HT-29 (cell line): ENCODE data around the gene PDYN. TPM values are rescaled to one million over a fixed set of nuclear protein-coding genes. Genes with fewer than 3 reads are reported as not detected.
A peak's percentile ranks its signal among the peaks of the same experiment; 100 is the strongest.
"Not testable (repeated sequence)": the region's sequence is repeated elsewhere in the genome, so short reads cannot be mapped to it uniquely, and the experiment has no call there.

ENCODE experiments used
- DNase-seq: peaks from one replicate; pipeline ENCODE4 v3.0.0-alpha.2; 2015; ENCODE audit warnings: low spot score
- total RNA-seq: library from RNA; depleted of rRNA; stranded (reverse); fragments of >200 nt; shearing (Covaris generic); gene quantifications from 2 replicates; pipeline ENCODE4 v1.2.3, GENCODE V29; 2014; rRNA removed

The PDYN gene
- total RNA-seq, result not detected in 2 replicates

DNA sequence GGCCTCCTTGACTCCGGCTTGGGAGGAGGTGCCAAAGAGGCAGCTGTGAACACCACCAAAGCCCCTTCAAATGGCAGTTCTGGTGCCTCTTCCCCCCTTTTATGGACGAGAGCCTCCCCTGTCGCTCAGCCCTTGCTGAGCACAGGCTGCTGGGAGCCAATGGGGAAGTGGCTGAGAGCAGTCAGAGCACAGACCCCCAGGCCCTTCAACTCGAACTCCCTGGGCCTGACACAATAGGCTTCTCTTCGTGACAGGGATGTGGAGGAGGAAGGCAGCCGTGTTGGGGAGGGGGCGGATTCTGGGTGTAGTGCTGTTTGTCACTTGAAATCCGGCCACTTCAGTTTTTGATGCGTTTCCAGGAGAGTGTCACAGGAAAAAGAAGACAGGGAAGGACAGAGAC is at the start of gene PDYN:
Gene PDYN, minus strand, starts transcription at position 73 of the 400 bp plus-strand sequence. CDS start 10,974 bp downstream, outside the sequence.
- no peak for DNase-seq

DNA sequence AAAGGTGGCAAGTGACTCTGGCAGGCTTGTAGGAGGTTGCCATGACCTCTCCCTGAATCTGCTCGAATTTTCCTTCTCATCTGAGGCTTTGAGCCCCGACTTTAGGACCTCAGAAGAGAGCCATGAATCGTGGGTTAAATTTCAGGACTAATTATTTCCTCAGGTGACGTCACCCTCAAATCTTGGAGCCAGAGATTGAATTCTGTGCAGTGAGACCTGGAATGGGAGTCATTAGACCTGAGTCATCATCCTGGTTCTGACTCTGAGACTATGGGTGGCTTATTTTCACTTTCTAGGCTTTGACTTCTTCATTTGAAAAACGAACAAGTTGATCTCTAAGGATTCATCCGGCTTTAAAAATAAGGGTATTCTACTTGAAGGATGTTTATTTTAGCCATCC is 48.5 kb upstream of the PDYN start:
- DNase-seq, result no peak

DNA sequence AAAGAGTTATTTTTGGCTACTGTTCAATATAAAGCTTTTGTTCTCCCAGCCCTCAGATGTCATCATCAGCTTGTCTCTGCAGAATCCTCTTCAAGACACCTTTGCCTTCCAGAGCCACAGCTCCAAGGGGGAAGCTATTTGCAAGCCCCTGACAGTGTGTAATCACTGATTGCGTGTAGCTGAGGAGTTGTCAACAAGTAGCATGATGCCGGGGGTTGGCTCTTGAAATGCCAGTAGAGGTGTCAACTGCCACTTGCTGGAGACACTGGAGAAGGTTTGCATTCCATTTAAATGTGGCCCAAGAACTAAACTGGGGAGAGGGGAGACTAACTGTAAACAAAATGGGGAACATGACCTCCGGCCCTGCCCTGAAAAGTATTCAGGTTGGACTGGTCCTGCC is 44.3 kb upstream of the PDYN start:
- DNase-seq, result no peak

DNA sequence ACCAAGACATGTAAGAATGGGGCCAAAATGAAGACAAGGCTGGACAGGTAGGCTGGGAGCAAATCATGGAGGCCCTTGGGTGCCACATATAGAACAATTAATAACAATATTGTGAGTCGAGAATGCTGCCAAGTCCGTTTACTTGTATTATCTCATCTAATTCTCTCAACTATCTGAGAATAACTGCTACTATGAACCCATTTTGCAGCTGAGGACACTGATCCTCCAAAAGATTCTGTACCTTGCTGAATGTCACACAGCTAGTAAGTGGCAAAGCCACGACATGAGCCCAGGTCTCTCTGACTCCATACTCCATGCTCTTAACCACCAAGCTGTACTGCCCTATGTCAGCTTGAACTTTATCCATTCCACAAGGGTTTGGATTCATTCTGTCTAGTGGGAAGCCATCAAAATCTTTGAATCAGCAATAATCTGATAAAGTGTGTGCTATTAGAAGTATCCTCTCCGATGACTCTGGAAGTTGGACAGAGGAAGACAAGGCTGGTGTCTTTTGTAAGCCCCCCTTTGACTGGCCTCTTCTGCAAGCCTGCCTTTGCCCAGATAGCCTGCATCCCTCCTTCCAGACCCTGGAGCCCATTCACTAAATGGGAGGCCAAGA is 43.5 kb upstream of the PDYN start:
- DNase-seq, result no peak

DNA sequence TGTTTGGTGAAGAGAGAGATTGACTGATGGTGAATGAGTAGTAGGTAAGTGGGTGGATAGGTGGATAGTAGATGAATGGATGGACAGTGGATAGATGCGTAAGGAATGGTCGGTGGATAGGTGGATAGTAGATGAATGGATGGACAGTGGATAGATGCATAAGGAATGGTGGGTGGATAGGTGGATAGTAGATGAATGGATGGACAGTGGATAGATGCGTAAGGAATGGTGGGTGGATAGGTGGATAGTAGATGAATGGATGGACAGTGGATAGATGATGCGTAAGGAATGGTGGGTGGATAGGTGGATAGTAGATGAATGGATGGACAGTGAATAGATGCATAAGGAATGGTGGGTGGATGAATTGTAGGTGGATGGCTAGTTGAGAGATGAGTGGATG is 42.5 kb upstream of the PDYN start:
- not testable (repeated sequence) for DNase-seq

DNA sequence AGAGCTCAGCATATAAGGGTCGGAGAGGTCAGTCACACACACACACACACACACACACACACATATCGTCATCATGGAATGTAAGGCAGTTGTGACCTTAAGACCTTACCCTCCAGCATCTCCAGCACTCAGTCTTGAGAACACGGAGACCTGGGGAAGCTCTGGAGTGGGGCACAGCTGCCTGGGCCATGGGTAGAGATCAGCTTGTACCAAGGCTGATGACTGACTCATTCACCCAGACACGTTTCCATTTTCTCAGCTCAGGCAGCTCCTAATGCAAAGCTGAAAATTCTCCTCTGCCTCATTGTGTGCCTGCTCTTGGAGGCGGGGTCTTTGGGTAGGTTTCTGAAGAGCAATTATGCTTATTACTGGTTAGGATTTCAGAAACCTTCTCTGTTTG is 38.3 kb upstream of the PDYN start:
- DNase-seq, result no peak

DNA sequence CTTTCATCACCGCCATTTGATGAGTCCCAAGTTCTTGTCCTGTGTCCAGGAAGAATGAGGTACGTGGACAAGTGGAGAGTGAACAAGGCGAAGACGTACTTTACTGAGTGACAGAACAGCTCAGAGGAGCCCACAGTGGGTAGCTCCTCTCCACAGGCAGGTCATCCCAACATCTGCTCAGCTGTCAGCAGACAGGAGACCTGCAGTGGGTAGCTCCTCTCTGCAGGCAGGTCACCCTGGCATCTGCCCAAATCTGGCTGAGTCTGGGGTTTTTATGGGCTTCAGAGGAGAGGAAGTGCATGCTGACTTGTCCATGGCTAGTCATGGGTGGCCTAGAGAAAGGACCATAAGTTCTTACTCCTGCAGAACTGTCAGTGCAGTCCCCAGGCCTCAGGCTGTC is 32.7 kb upstream of the PDYN start:
- DNase-seq, result no peak

DNA sequence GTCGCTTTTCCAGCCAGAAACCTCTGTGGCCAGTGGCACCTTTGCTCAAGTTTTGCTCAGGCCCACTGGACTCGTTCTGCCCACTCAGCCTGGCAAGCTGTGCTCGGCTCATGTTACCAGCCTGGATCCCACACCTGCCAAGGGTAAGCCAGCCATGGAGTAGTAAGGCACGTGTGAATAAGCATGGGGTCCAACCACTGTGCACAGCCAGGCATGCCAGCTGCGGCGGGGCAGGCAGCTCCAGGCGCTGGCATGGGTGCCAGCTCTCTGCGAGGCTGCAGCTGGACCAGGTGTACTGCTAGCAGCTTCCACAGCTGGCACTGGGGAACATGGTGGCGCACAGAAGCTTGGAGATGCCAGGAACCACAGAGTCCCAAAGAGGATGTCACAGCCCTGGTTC is 32.1 kb upstream of the PDYN start:
- no peak for DNase-seq

DNA sequence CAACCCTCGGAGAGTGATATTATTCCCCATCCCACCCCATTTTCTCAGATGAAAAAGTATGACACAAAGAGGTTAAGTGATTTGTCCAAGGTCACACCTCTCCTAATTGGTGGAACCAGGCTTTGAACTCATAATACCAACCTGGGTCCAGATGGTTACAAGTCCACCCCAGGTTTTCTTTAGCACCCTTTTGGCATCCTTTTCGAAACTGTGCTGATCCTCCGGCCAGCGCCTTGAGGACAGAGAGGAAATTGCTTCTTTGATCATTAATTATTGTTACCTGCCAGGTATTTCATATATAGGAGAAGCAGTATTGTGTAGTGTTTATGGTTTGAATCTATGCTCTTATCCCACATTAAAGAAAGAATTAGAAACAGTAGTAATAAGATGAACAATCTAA is 29.3 kb upstream of the PDYN start:
- no peak for DNase-seq

DNA sequence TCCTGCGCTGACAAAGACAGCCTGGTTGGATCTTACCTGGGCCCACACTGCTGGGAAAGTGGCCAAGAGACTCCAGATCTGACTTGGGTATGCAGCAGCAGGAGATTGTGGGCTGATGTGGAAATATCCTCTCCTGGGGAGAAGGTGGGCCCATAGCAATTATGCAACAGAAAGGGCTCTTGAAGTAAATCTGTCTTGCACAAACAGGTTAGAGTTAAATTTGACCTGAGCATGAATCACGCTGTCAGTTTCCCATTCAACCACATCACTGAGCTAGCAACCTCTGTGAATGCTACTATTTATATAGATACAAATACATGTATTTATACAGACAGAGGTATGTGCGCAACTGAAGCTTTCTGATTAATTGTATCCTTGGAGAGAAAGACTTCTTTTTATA is 28.3 kb upstream of the PDYN start:
- DNase-seq, result no peak

DNA sequence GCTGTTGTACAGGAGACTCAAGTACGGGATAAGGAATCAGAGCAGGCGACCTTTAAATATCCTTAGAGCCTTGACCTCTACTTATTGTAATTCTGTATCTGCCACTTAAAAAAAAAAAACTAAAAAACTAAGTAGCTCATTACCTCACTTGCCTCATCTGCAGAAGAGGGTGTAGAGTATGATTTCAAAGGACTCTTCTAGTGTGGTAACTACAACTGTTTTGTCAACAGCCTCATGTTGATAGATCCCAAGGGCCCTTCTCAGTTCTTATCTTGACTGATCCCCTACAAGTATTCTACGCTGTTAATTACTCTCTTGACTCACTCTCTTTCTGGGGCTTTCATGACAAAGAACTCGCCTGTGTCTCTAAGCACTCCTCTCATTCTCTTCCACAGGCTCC is 16.7 kb upstream of the PDYN start:
- DNase-seq, result no peak

DNA sequence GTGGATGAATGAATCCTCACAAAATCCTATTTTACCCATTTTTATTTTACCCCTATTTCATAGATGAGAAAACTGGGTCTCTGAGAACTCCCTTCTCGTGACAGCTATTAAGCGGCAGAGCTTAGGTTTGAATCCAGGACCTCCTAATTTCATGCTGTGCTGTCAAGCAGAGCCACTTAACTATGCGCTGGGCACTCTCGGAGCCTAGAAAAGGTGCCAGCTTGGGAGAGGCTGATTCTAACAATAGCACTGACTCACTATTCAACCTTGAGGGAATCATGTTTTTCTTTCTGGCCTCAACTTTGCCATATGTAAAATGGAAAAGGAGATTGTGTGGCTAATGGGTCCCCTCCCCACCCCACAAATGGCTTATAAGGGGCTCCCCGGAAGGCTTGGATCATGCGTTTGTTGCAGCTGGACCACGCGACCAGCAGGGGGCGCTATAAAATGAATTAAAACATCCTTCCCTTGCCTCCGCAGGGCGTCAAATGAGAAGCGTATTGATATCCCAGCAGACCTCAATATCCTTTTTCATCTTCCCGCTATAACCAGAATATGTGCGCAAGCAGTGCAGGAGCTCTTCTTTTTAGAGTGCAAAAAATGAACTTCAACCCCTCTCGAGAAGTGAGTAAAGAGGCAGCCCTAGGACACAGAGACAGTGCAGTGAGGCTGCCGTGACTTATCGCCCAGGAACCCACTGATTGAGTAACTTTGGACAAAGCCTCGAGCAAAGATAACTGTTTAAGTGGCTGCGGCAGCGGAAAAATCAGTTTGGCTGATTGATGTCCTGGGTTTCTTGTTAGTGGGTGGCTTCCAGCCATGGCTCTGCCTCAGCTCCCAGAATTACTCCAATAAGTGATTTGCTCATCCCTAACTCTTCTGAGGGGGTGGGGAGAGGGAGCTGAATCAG is 12.8 kb upstream of the PDYN start:
- DNase-seq, result peak; percentile 34

DNA sequence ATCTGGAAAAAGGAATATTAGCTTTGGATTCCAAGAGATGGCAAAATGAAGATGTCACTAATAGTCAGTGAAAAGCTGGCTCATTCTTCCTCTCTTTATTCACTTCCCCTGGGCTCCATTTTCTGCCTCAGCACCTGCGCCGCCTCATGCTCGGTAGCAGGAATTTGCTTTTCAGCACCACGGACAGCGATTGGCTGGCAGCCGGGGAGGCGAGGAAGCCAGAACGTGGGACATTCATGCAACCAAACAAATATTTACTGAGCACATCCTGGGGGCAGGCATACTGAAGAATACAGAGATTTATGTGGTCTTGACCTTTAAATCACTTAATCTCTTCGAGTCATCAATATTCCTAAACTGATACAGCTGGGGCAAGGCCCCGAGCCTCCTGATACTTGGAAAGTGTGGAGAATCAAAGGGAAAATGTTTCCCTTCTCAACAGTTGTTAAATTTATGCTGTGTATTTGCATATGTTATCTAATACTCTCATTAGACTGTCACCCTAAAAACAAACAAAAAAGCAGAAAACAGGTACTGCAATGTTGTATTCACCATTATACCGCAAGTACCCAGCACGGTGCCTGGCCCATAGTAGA is 12.1 kb upstream of the PDYN start:
- peak; percentile 58 for DNase-seq

DNA sequence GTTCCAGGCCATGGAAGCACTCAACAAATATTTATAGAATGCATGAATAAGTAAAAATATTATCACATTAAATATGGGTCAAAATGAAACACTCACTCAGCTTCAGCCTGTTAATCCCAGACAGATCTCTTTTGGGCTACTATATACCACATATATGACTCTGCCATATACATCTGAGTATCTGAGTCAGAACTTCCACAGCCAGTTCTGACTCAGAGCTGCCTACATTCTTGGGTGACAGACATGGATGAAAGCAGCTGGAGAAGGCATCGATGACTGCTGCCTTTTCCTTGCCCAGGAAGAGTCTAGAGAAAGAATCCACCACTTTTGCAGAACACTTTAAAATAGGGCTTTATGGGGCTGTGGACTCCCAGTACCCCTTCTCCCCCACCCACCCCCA is 11.5 kb upstream of the PDYN start:
- DNase-seq, result no peak

DNA sequence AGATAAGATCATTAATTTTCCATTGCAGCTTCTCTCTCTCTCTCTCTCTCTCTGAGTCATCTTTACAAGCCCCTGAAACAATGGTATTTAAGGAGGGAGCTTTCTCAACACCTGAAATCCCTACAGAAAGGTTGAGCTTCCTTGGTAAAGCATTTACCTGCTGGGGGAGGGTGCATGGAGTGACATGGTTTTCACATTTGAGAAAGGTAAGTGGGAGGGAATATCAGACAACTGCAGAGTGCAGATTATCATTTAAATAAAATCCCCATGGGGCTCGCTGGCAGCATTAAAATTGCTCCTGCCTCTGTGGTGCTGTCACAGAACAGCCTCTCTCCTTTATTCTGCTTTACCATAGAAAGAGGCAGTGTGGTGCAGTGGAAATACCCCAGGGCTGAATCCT is 10.3 kb upstream of the PDYN start:
- no peak for DNase-seq

DNA sequence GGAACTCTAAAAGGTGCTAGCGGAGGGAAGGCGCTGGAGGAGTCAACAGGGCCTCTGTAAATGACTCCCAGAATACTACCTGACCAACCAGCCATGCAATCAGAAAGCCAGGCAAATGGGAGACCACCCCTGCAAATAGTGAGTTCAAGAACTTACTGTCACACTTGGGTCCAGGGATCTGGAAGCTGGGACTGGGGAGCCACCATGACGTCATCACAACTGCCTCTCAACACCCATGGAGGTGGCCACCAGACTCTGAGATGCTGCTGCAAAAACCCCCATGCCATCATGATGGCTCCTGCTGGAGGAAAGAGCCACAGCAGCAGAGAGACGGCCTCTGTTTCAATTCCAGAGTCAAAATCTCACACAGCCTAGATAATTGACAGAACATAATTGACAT is 8.5 kb upstream of the PDYN start:
- DNase-seq, result no peak

DNA sequence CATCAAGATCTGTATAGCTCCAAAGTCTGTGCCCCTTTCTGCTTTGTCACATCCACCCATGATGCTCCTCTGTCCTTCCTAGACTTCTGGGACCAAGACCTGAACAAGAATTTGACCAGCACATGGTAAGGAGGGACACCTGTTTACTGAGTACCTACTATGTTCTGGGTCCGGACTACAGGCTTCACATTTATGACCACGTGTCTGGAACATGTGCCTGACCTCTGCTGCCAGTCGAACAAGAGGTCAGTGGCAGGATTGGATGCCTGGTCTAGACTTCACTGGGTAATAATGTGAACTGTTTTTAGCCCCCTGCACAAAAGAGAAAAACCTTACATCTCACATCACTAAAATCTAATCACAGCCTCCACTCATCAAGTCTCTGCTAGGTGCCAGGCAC is 7.3 kb upstream of the PDYN start:
- no peak for DNase-seq

DNA sequence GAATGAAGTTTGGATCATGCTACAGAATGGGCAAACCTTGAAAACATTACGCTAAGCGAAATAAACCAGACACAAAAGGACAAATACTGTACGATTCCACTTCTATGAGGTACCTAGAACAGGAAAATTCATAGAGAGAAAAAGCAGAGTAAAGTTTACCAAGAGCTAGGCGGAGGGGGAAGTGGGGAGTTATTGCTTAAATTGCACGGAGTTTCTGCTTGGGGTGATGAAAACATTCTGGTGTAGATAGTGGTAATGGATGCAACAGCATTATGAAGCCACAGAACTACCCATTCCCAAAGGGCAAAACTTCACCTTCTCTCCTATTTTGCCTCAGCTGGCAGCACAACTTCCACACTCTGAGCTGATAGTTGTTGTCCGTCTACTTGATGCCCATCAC is 6.4 kb upstream of the PDYN start:
- no peak for DNase-seq

DNA sequence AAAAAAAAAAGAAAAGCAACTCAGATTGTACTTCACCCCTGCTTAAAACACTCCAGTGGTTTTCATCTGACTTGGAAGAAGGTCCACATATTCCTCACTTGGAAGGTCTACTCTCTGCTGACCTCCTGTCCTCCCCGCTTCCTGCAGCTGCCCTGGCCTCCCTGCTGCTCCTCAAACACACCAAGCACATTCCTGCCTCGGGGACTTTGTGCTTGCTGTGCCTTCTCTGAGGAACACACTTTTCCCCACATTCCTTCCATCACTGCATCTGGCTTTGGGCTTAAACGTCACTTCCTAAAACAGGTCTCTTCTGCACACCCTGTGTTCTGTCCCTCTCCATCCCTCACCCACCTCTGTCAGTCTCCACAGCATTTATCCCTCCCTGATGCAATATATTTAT is 4.9 kb upstream of the PDYN start:
- no peak for DNase-seq

DNA sequence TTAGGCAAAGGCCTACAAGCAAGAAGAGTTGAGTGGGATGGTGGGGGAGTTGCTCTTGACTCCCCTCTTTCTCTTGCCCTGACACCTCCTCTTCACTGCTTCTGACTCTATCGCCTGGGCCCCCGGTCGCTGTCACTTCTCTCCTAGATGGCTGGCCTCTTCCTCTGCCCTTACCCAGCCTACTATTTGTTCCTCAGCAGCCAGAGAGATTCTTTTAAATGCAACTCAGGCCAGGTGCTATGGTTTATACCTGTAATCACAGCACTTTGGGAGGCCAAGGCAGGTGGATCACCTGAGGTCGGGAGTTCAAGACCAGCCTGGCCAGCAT is 4.3 kb upstream of the PDYN start:
- DNase-seq, result no peak

DNA sequence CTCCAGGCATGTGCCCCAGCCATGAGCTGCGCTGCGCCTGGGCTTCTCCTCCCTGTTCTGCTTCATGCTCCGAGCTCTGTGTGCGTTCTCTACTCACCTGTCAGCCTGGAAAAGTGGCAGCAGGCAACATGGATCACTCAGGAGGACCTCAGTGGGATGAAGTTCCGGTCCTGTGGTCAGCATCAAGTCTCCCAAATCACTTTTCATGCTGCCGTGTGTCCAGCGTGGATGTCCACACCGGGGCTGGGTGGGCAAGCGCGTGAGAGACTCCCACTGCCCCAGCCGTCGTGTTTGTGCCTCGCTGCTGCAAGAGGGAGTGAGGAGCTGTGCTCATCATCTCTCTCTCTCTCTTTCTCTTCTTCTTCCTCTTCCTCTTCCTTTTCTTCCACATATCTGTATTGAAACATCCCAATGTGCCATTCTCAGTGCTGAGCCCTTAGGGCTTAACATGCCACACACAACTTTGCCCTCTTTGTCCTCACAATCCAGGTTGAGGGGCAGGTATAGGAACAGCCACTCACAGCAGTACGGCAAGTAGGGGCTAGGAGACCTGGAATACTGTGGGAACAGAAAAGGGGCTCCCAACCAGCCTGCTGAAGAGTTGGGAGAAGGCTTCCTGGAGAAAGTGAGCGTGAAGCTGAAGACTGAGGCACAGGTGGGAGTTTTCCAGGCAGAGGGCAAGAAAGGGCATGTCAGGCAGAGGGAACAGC is 3.8 kb upstream of the PDYN start:
- DNase-seq, result no peak

DNA sequence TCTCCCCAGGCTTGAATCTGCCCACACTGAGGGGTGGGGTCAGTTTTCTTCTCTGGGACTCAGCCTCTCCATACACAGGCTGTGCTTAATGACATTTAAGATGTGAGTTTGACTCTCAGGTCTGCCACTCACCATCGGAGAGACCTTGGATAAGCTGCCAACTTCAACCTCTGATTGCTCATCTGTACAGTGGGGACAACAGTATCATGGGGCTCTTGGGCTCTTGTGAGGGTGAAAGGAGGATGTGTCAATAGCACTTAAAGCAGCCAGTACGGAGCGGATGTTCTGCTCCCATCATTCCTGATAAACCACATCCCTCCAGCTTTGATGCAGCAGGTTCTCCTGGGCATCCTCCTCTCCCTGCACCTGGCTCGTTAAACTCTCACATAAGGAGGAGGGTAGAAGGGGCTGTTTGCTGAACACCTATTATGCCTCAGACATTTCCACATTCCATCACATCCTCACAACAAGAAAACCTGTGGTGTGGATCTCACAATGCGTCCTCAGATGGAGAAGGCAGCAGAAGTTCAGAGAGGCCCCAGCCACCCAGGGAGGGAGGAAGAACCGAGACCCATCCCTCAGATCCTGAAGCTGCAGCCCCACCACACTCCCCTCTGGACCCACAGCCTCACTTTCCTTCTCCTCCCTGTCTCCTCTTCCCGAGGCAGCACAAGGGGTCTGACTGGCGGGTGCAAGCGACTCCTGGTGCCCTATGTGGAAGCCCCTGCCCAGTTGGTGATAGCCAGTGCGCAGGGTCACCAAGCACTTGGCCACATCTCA is 1.9 kb upstream of the PDYN start:
- no peak for DNase-seq
